Activated CD4-positive, alpha-beta memory T cell treated with anti-CD3 and anti-CD28 coated beads for 36 hours (primary cell): ENCODE results near the gene FBLN1. TPM values are rescaled to one million over a fixed set of nuclear protein-coding genes. Genes with fewer than 3 reads are reported as not detected.

ENCODE experiments used
- CTCF ChIA-PET: fragments of 350-600 bp; sonication (Branson Sonifier 250); formaldehyde crosslinking; loops from one replicate; lab custom pipeline; 2021; ENCODE audit warnings: antibody characterized with exemption, inconsistent platforms; lab: Charles Lee
- POLR2A ChIA-PET: fragments of 350-600 bp; sonication (Branson Sonifier 250); formaldehyde crosslinking; loops from one replicate; lab custom pipeline; 2021; ENCODE audit warnings: antibody characterized with exemption; lab: Charles Lee
- DNase-seq: peaks from one replicate; pipeline ENCODE4 v3.0.0-alpha.2; 2020
- H3K27ac Mint-ChIP-seq: one replicate; pipeline ENCODE4 v1.8.0; 2021; ENCODE audit warnings: mixed read lengths
- H3K27me3 Mint-ChIP-seq: one replicate; pipeline ENCODE4 v1.8.0; 2021; ENCODE audit warnings: mixed read lengths
- H3K36me3 Mint-ChIP-seq: one replicate; pipeline ENCODE4 v1.8.0; 2021; ENCODE audit warnings: mixed read lengths
- H3K4me1 Mint-ChIP-seq: one replicate; pipeline ENCODE4 v1.8.0; 2021; ENCODE audit warnings: low read depth, mixed read lengths
- H3K4me3 Mint-ChIP-seq: one replicate; pipeline ENCODE4 v1.8.0; 2021; ENCODE audit warnings: mild to moderate bottlenecking, mixed read lengths
- H3K9me3 Mint-ChIP-seq: one replicate; pipeline ENCODE4 v1.8.0; 2021; ENCODE audit warnings: mixed read lengths
- intact Hi-C: fragments of 100-400 bp; cut with micrococcal nuclease; formaldehyde crosslinking; loops from one replicate; pipeline ENCODE4 v1.15.1; 2023
- total RNA-seq, 2 experiments: library from RNA; stranded (reverse); gene quantifications; one replicate each; pipeline ENCODE4 v1.2.3, GENCODE V29; 2021

Gene FBLN1
- total RNA-seq, 2 experiments from 2014 or later, result not detected

GRCh38 chr22:45525480-45525879, 22.8 kb downstream of the FBLN1 start:
- no peak overlapping the region for H3K27ac Mint-ChIP-seq
- H3K27me3 Mint-ChIP-seq, result peaks cover 2% of the 10 kb centered on the region
- DNase-seq, result no peak
- no peak overlapping the region for H3K4me3 Mint-ChIP-seq
- no peaks in the 10 kb centered on the region for H3K4me1 Mint-ChIP-seq
- ChIA-PET POLR2A (no interaction called here), CTCF (no interaction called here)
- no peaks in the 10 kb centered on the region for H3K9me3 Mint-ChIP-seq
- intact Hi-C loops, result no loop called here
- H3K36me3 Mint-ChIP-seq, result no peaks in the 10 kb centered on the region

- DNase-seq, result no peak
- intact Hi-C loops, result no loop called here
- Mint-ChIP-seq H3K9me3 (no peaks in the 10 kb centered on the region), H3K36me3 (no peaks in the 10 kb centered on the region), H3K4me1 (no peaks in the 10 kb centered on the region), H3K27me3 (peaks cover 2% of the 10 kb centered on the region), H3K27ac (no peak overlapping the region), H3K4me3 (no peak overlapping the region)
- ChIA-PET POLR2A (no interaction called here), CTCF (no interaction called here)
Measured at GRCh38 chr22:45526281-45526680, 23.6 kb downstream of the FBLN1 start.

DNA sequence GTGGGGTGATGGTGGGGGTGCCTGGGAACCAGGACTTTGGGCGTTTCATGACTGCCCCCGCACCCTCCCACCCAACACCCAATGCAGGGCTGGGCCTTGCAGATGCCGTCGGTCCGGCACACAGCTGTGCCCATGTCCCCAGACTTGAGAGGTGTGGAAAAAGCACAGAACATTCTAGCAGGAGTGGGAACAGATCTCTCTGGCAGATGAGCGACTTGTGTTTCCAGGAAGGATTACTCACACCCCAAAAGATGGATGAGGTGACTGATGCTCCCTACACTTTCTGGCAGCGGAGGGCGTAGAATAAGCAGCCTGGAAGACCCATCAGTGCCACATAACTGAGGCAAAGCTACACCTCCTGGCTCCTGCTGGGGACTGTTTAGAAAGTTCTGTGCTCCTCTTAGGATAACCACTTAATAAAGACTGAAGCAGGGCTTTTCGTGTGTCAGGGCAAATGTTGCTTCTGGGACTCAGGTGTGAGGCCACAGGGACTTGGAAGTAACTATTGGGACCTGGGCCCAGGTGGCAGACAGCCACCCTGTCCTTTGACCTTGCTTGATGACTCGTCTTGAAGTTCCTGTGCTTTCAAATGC, 24.2 kb downstream of the FBLN1 start:
- intact Hi-C loops, result no loop called here
- Mint-ChIP-seq H3K4me3 (no peak overlapping the region), H3K36me3 (no peaks in the 10 kb centered on the region), H3K4me1 (no peaks in the 10 kb centered on the region), H3K27ac (no peak overlapping the region), H3K9me3 (no peaks in the 10 kb centered on the region), H3K27me3 (peaks cover 2% of the 10 kb centered on the region)
- no peak for DNase-seq
- CTCF ChIA-PET, result no interaction called here
- POLR2A ChIA-PET, result no interaction called here

GRCh38 chr22:45527456-45527855, 24.8 kb downstream of the FBLN1 start:
- Mint-ChIP-seq H3K9me3 (no peaks in the 10 kb centered on the region), H3K4me3 (no peak overlapping the region), H3K4me1 (no peaks in the 10 kb centered on the region), H3K27me3 (peaks cover 2% of the 10 kb centered on the region), H3K36me3 (no peaks in the 10 kb centered on the region), H3K27ac (no peak overlapping the region)
- ChIA-PET POLR2A (no interaction called here), CTCF (no interaction called here)
- no peak for DNase-seq
- intact Hi-C loops, result no loop called here

DNA sequence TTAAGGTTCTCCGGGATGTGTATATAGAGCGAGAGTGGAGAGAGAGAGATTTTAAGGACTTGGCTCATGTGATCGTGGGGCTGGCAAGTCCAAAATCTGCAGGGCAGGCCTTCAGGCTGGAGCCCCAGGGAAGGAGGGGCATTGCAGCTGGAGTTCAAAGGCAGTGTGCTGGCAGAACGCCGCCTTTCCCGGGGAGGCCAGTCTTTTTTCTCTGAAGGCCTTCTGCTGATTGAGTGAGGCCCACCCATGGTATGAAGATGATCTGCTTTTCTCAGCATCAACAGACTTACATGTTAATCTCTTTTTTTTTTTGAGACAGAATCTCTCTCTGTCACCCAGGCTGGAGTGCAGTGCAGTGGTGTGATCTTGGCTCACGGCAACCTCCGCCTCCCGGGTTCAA, 25.4 kb downstream of the FBLN1 start:
- no peak for DNase-seq
- intact Hi-C loops, result no loop called here
- Mint-ChIP-seq H3K9me3 (no peaks in the 10 kb centered on the region), H3K4me3 (no peak overlapping the region), H3K27me3 (peaks cover 2% of the 10 kb centered on the region), H3K4me1 (no peaks in the 10 kb centered on the region), H3K36me3 (no peaks in the 10 kb centered on the region), H3K27ac (no peak overlapping the region)
- ChIA-PET CTCF (no interaction called here), POLR2A (no interaction called here)

DNA sequence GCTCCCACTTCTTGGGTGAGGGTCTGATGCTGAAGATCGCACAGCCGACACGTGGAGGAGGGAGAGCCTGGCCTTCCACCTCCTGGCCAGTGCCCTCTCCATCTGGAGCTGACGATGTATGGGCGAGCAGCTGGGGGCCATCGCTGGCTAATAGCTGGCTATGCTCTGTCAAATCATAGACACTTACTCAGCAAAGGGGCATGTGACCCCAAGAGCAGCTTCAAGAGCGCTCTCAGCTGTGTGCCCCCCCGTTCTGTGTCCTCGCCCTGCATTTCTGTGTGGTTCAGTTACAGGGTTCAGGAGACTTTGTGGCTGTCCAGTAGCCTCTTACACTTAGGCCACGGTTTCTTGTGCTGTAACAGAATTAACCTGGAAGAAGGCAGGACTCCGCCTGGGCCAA, 26.4 kb downstream of the FBLN1 start:
- no peak overlapping the region for H3K4me3 Mint-ChIP-seq
- intact Hi-C loops, result no loop called here
- POLR2A ChIA-PET, result no interaction called here

DNA sequence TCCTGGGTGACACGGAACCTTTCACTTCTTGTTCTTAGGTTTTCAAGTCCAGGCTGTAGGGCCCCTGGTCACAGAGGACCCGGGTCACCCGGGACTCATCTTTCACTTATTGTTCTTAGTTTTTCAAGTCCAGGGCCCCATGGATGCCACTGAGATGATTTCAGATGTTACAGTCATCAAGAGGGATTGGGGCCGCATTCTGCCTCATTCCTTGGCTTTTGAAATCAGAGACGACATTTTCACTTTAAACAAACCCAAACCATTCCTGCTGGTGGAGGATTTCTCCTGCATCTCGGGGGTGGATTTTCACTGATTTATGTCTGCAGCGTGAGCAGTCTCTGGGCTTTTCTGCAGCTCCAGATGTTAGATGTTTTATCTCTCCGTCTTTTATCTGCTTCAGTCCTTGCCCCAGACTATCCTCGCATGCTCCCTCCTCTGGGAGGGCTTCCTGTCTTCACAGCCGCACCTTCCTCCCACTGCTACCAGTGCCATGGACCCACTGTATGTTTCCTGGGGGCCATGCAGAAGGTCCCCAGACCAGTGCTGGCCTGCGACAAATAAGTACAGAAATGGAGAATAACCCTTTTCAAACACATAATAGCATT, 27.4 kb downstream of the FBLN1 start:
- H3K27ac Mint-ChIP-seq, result no peak overlapping the region
- no peak overlapping the region for H3K4me3 Mint-ChIP-seq
- no peaks in the 10 kb centered on the region for H3K27me3 Mint-ChIP-seq
- no peak for DNase-seq
- intact Hi-C loops, result no loop called here
- H3K4me1 Mint-ChIP-seq, result no peaks in the 10 kb centered on the region
- H3K36me3 Mint-ChIP-seq, result no peaks in the 10 kb centered on the region
- H3K9me3 Mint-ChIP-seq, result no peaks in the 10 kb centered on the region
- CTCF ChIA-PET, result no interaction called here
- POLR2A ChIA-PET, result no interaction called here

More for the DNA sequence above, 26.4 kb downstream of the FBLN1 start:
- H3K36me3 Mint-ChIP-seq, result no peaks in the 10 kb centered on the region
- DNase-seq, result no peak
- H3K4me1 Mint-ChIP-seq, result no peaks in the 10 kb centered on the region
- no peak overlapping the region for H3K27ac Mint-ChIP-seq
- H3K27me3 Mint-ChIP-seq, result peaks cover 2% of the 10 kb centered on the region
- no peaks in the 10 kb centered on the region for H3K9me3 Mint-ChIP-seq
- CTCF ChIA-PET, result no interaction called here

- Mint-ChIP-seq H3K27ac (no peak overlapping the region), H3K4me1 (no peaks in the 10 kb centered on the region), H3K36me3 (no peaks in the 10 kb centered on the region), H3K4me3 (no peak overlapping the region), H3K27me3 (no peaks in the 10 kb centered on the region), H3K9me3 (no peaks in the 10 kb centered on the region)
- intact Hi-C loops, result no loop called here
- POLR2A ChIA-PET, result no interaction called here
- no peak for DNase-seq
- CTCF ChIA-PET, result no interaction called here
Measured at GRCh38 chr22:45531441-45532234, 29.0 kb downstream of the FBLN1 start.

DNA sequence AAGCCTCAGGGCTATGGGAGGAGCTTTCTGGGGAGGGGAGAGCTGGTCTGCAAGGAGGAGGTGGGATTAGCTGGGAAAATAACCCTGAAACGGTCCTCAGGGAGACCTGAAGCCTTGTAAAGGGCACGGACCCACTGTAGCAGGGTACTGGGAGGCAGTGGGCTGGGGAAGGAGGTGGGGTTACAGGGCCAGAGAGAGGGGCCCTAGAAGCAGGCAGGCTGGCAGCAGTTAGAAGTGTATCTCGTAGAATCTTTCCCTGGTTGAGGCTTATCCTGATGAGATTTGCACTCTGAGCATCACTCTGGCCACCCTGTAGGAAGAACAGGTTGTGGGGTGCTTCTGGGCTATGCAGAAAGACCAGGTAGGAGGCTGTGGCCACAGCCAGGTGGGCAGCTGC, 29.6 kb downstream of the FBLN1 start:
- intact Hi-C loops, result no loop called here
- H3K4me3 Mint-ChIP-seq, result no peak overlapping the region
- ChIA-PET CTCF (no interaction called here), POLR2A (no interaction called here)
- no peaks in the 10 kb centered on the region for H3K36me3 Mint-ChIP-seq
- DNase-seq, result no peak
- no peaks in the 10 kb centered on the region for H3K4me1 Mint-ChIP-seq
- no peaks in the 10 kb centered on the region for H3K27me3 Mint-ChIP-seq
- H3K27ac Mint-ChIP-seq, result no peak overlapping the region
- H3K9me3 Mint-ChIP-seq, result no peaks in the 10 kb centered on the region

DNA sequence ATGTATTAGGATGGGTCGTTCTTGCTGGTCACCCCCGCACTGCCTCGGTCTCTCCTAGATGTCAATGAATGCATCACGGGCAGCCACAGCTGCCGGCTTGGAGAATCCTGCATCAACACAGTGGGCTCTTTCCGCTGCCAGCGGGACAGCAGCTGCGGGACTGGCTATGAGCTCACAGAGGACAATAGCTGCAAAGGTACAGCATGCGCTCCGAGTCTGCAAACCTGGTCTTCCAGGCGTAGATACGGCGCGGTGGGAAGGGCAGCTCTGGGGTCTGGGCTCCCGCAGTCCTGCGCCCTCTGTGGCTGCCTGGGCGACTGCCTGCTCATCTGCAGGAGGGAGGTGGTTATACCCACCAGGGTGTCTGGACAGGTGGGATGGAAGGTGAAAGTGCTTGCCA, 31.0 kb downstream of the FBLN1 start:
- intact Hi-C loops, result no loop called here
- Mint-ChIP-seq H3K27me3 (no peaks in the 10 kb centered on the region), H3K9me3 (no peaks in the 10 kb centered on the region), H3K36me3 (no peaks in the 10 kb centered on the region), H3K4me3 (no peak overlapping the region), H3K4me1 (no peaks in the 10 kb centered on the region), H3K27ac (no peak overlapping the region)
- POLR2A ChIA-PET, result no interaction called here
- no peak for DNase-seq
- CTCF ChIA-PET, result interaction anchor here (0.6 kb wide), 1 partner anchor 20 kb away, joined by 3 read pairs; no protein-coding TSS in a partner anchor

DNA sequence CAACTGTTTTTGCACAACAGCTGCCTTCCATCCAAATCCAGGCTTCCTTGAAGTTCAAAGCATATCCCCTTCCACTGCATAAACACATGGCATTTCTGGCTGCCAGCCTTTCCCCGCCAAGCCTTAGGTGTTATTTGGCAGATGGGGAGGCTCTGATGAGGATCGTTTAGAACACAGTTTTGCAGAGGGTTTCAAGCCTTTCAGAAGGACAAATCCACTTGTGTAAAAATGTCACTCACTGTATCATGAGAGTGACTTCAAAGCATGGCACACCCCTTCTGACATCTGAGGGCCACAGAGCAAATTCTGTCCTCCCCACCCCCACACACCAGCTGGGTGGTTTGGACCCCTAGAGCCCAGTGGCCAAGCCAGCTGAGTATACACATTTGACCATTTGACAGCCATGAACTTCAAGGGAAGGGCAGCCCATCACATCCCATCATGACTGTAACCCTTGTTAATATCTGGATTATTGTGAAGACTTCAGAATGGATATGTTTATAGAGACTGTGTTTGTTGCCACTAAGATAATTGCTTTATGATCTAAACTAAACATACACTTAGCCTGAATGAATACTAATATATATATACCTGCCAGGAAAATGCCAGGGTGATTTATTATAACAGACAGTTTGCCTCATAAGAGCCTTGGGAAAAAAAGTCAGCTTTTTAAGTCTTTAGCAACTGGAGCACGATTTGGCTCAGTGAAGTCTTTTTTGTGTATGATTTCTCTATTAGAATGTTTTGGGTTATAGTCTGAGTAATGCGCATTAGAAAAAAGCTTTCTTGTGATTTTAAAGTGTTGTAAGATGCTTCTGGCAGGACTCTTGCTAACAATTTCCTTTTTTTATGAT, 31.9 kb downstream of the FBLN1 start:
- intact Hi-C loops, result no loop called here
- CTCF ChIA-PET, result no interaction called here
- H3K36me3 Mint-ChIP-seq, result no peaks in the 10 kb centered on the region

DNA sequence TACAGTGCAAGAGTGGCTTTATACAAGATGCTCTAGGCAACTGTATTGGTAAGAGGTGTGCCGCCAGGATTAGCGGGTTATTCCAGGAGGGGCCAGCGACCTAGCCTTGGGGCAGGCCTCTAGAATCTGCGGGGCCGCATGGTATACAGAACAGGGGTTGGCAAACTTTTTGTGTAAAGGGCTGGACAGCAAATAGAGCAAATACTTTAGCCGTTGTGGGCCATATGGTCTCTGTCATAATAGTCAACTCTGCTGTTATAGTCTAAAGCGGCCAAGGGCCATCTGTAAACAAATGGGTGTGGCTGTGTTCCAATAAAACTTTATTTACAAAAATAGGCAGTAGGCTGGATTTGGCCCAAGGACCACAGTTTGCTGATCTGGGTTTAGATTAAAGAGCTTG, 32.6 kb downstream of the FBLN1 start:
- POLR2A ChIA-PET, result no interaction called here
- no peaks in the 10 kb centered on the region for H3K36me3 Mint-ChIP-seq
- no peak for DNase-seq
- no peak overlapping the region for H3K27ac Mint-ChIP-seq
- H3K4me3 Mint-ChIP-seq, result no peak overlapping the region
- no peaks in the 10 kb centered on the region for H3K27me3 Mint-ChIP-seq
- H3K4me1 Mint-ChIP-seq, result no peaks in the 10 kb centered on the region
- intact Hi-C loops, result no loop called here
- H3K9me3 Mint-ChIP-seq, result no peaks in the 10 kb centered on the region
- CTCF ChIA-PET, result no interaction called here

More for the DNA sequence above, 31.9 kb downstream of the FBLN1 start:
- DNase-seq, result no peak
- Mint-ChIP-seq H3K4me3 (no peak overlapping the region), H3K9me3 (no peaks in the 10 kb centered on the region), H3K27me3 (no peaks in the 10 kb centered on the region), H3K4me1 (no peaks in the 10 kb centered on the region), H3K27ac (no peak overlapping the region)
- POLR2A ChIA-PET, result no interaction called here
